Ectodermal cell (in vitro differentiated cells): ENCODE measurements around the gene ANKRD33B.

Experiments used
- H3K27ac ChIP-seq: 2 replicates; pipeline ENCODE4 v1.7.0; 2013; ENCODE audit warnings: mild to moderate bottlenecking, low read depth, low read length; ENCODE audit not compliant: insufficient read depth, poor library complexity, severe bottlenecking
- H3K27me3 ChIP-seq: 2 replicates; pipeline ENCODE4 v1.7.0; 2013; ENCODE audit warnings: mild to moderate bottlenecking, low read length; ENCODE audit not compliant: insufficient read depth, control insufficient read depth, poor library complexity, severe bottlenecking
- H3K36me3 ChIP-seq: one replicate; pipeline ENCODE4 v1.7.0; 2013; ENCODE audit warnings: low read length; ENCODE audit not compliant: control insufficient read depth, insufficient read depth
- H3K4me1 ChIP-seq: one replicate; pipeline ENCODE4 v1.7.0; 2013; ENCODE audit warnings: low read length; ENCODE audit not compliant: control insufficient read depth, insufficient read depth
- H3K4me3 ChIP-seq: 2 replicates; pipeline ENCODE4 v1.7.0; 2013; ENCODE audit warnings: low read depth, low read length, control low read depth; ENCODE audit not compliant: insufficient read depth
- H3K9me3 ChIP-seq: 2 replicates; pipeline ENCODE4 v1.7.0; 2013; ENCODE audit warnings: mild to moderate bottlenecking, low read length, moderate library complexity; ENCODE audit not compliant: control insufficient read depth
- WGBS, 2 experiments: methylation state at CpG; one replicate each; pipeline ENCODE4 v1.1.7; 2013; ENCODE audit warnings: missing lambda C conversion rate in 2 of 2; 5-methylcytosine and 5-hydroxymethylcytosine counted together

The ANKRD33B gene

GRCh38 chr5:10537624-10538023 is 26.2 kb upstream of the ANKRD33B start:
- Histone ChIP-seq H3K4me3 (no peak overlapping the region), H3K27me3 (no peaks in the 10 kb centered on the region), H3K9me3 (no peaks in the 10 kb centered on the region), H3K36me3 (no peaks in the 10 kb centered on the region), H3K27ac (no peak overlapping the region), H3K4me1 (peaks cover 11% of the 10 kb centered on the region)
- WGBS, 2 experiments = 87 to 91% methylated on average over 4 of the region's 4 CpGs

GRCh38 chr5:10538103-10538788 is 25.6 kb upstream of the ANKRD33B start:
- Histone ChIP-seq H3K27me3 (no peaks in the 10 kb centered on the region), H3K4me1 (peaks cover 5% of the 10 kb centered on the region), H3K4me3 (no peak overlapping the region), H3K36me3 (no peaks in the 10 kb centered on the region), H3K27ac (no peak overlapping the region), H3K9me3 (no peaks in the 10 kb centered on the region)
- 93% methylated on average over 14 of the region's 14 CpGs for WGBS, 2 experiments

GRCh38 chr5:10538789-10539686 is 24.8 kb upstream of the ANKRD33B start:
- no peak overlapping the region for H3K4me3 ChIP-seq
- no peaks in the 10 kb centered on the region for H3K36me3 ChIP-seq
- H3K9me3 ChIP-seq = no peaks in the 10 kb centered on the region
- peaks cover 5% of the 10 kb centered on the region for H3K4me1 ChIP-seq
- no peak overlapping the region for H3K27ac ChIP-seq
- WGBS, 2 experiments = 94 to 96% methylated on average over 19 of the region's 19 CpGs
- H3K27me3 ChIP-seq = no peaks in the 10 kb centered on the region

GRCh38 chr5:10539687-10539998 is 24.2 kb upstream of the ANKRD33B start:
- Histone ChIP-seq H3K27me3 (no peaks in the 10 kb centered on the region), H3K36me3 (no peaks in the 10 kb centered on the region), H3K27ac (no peak overlapping the region), H3K9me3 (no peaks in the 10 kb centered on the region), H3K4me3 (no peak overlapping the region), H3K4me1 (peaks cover 5% of the 10 kb centered on the region)
- WGBS, 2 experiments = 93% methylated on average over 3 of the region's 3 CpGs

GRCh38 chr5:10540036-10540544 is 23.8 kb upstream of the ANKRD33B start:
- no peak overlapping the region for H3K27ac ChIP-seq
- WGBS, 2 experiments = 94% methylated on average over 9 to 11 of the region's 11 CpGs
- no peaks in the 10 kb centered on the region for H3K9me3 ChIP-seq

GRCh38 chr5:10540951-10541646 is 22.8 kb upstream of the ANKRD33B start:
- WGBS, 2 experiments = 92 to 93% methylated on average over 12 to 13 of the region's 13 CpGs

More at GRCh38 chr5:10540036-10540544, 23.8 kb upstream of the ANKRD33B start:
- Histone ChIP-seq H3K4me3 (no peak overlapping the region), H3K4me1 (peaks cover 5% of the 10 kb centered on the region), H3K27me3 (no peaks in the 10 kb centered on the region), H3K36me3 (no peaks in the 10 kb centered on the region)

GRCh38 chr5:10542055-10542550 is 21.8 kb upstream of the ANKRD33B start:
- H3K9me3 ChIP-seq = no peaks in the 10 kb centered on the region
- H3K27me3 ChIP-seq = no peaks in the 10 kb centered on the region
- H3K4me1 ChIP-seq = peaks cover 4% of the 10 kb centered on the region
- no peak overlapping the region for H3K4me3 ChIP-seq
- no peaks in the 10 kb centered on the region for H3K36me3 ChIP-seq
- no peak overlapping the region for H3K27ac ChIP-seq
- 87 to 100% methylated on average over 2 of the region's 2 CpGs for WGBS, 2 experiments

More at GRCh38 chr5:10540951-10541646, 22.8 kb upstream of the ANKRD33B start:
- Histone ChIP-seq H3K4me3 (no peak overlapping the region), H3K9me3 (no peaks in the 10 kb centered on the region), H3K4me1 (peaks cover 5% of the 10 kb centered on the region), H3K36me3 (no peaks in the 10 kb centered on the region), H3K27ac (no peak overlapping the region), H3K27me3 (no peaks in the 10 kb centered on the region)

GRCh38 chr5:10543585-10544040 is 20.3 kb upstream of the ANKRD33B start:
- Histone ChIP-seq H3K4me1 (no peaks in the 10 kb centered on the region), H3K27ac (no peak overlapping the region), H3K9me3 (no peaks in the 10 kb centered on the region), H3K4me3 (no peak overlapping the region), H3K36me3 (no peaks in the 10 kb centered on the region), H3K27me3 (no peaks in the 10 kb centered on the region)
- WGBS, 2 experiments = 86 to 92% methylated on average over 7 of the region's 7 CpGs

- no peak overlapping the region for H3K27ac ChIP-seq
- H3K9me3 ChIP-seq = no peaks in the 10 kb centered on the region
- H3K36me3 ChIP-seq = no peaks in the 10 kb centered on the region
- H3K4me1 ChIP-seq = peaks cover under 1% of the 10 kb centered on the region
- WGBS, 2 experiments = 82 to 90% methylated on average over 8 of the region's 8 CpGs
- no peak overlapping the region for H3K4me3 ChIP-seq
- H3K27me3 ChIP-seq = no peaks in the 10 kb centered on the region
Observed at GRCh38 chr5:10545084-10545483, 18.8 kb upstream of the ANKRD33B start.
